ENCODE measurements around the gene OPRM1.

OPRM1 gene

GRCh38 chr6:154292855-154293519, 253.9 kb downstream of the OPRM1 start:
- H3K27ac Mint-ChIP-seq = no peak overlapping the region
- no peaks in the 10 kb centered on the region for H3K9me3 Mint-ChIP-seq
- H3K27me3 Mint-ChIP-seq (ENCODE audit: low read depth) = peaks cover 18% of the 10 kb centered on the region
- no peaks in the 10 kb centered on the region for H3K4me1 Mint-ChIP-seq (ENCODE audit: low read depth)
- no peak overlapping the region for H3K4me3 Mint-ChIP-seq
- DNase-seq (ENCODE audit: low spot score) = no peak
- no peaks in the 10 kb centered on the region for H3K36me3 Mint-ChIP-seq (ENCODE audit: low read depth)

GRCh38 chr6:154295733-154296132, 256.7 kb downstream of the OPRM1 start:
- DNase-seq (ENCODE audit: low spot score) = no peak
- H3K27ac Mint-ChIP-seq = no peak overlapping the region
- peaks cover 4% of the 10 kb centered on the region for H3K4me1 Mint-ChIP-seq (ENCODE audit: low read depth)
- H3K36me3 Mint-ChIP-seq (ENCODE audit: low read depth) = no peaks in the 10 kb centered on the region
- no peak overlapping the region for H3K4me3 Mint-ChIP-seq
- no peaks in the 10 kb centered on the region for H3K9me3 Mint-ChIP-seq
- H3K27me3 Mint-ChIP-seq (ENCODE audit: low read depth) = peaks cover 26% of the 10 kb centered on the region
